Uterus (tissue), 4 donors: ENCODE measurements around the gene INCENP. TPM values are rescaled to one million over a fixed set of nuclear protein-coding genes. Genes with fewer than 3 reads are reported as not detected.

Experiments used
- DNase-seq, 2 donors: peaks; one replicate each; pipeline ENCODE4 v3.0.0-alpha.2; 2019 to 2020
- H3K27ac ChIP-seq, 2 donors: fragments of 200-600 bp; sonication (generic); 1 replicate in 1 of 2; 2 replicates in 1 of 2; pipeline ENCODE4 v1.5.1; 2016 to 2018
- H3K27me3 ChIP-seq, 2 donors: fragments of 200-600 bp; sonication (generic); one replicate each; pipeline ENCODE4 v1.5.1; 2018 to 2019; ENCODE audit warnings: control low read depth in 1 of 2
- H3K36me3 ChIP-seq, 2 donors: fragments of 200-600 bp; sonication (generic); one replicate each; pipeline ENCODE4 v1.5.1; 2019; ENCODE audit warnings: control low read depth in 1 of 2
- H3K4me1 ChIP-seq, 2 donors: fragments of 200-600 bp; sonication (generic); one replicate each; pipeline ENCODE4 v1.5.1; 2018 to 2019; ENCODE audit warnings: control low read depth in 1 of 2
- H3K4me3 ChIP-seq, 2 donors: fragments of 200-600 bp; sonication (generic); 1 replicate in 1 of 2; 2 replicates in 1 of 2; pipeline ENCODE4 v1.5.1; 2018 to 2019; ENCODE audit warnings: mild to moderate bottlenecking in 1 of 2
- H3K9me3 ChIP-seq, 2 donors: fragments of 200-600 bp; sonication (generic); one replicate each; pipeline ENCODE4 v1.5.1; 2019; ENCODE audit warnings: control low read depth in 1 of 2
- CTCF ChIP-seq, 4 experiments: fragments of 200-600 bp in 2 of 4; fragments of 450-650 bp in 2 of 4; sonication (generic) in 2 of 4; IDR thresholded peaks; one replicate each; pipeline ENCODE4 v1.5.1; 2016 to 2019; ENCODE audit warnings: antibody characterized with exemption in 4 of 4, mild to moderate bottlenecking in 2 of 4, moderate library complexity in 1 of 4
- POLR2A ChIP-seq, 2 donors: fragments of 450-650 bp; IDR thresholded peaks; one replicate each; pipeline ENCODE4 v1.6.1; 2016; ENCODE audit warnings: antibody characterized with exemption in 2 of 2, mild to moderate bottlenecking in 1 of 2, moderate library complexity in 1 of 2
- intact Hi-C: fragments of 100-400 bp; cut with DNase I; formaldehyde crosslinking; loops from one replicate; pipeline ENCODE4 v1.15.1; 2023; ENCODE audit warnings: low total_unique reads
- total RNA-seq, 4 donors: library from RNA; depleted of rRNA in 3 of 4; stranded (reverse); fragments of >200 nt in 3 of 4; gene quantifications; one replicate each; pipeline versions ENCODE4 v1.1.0 to v1.2.4, GENCODE V29; 2014 to 2023
- donor health status: DM: yes; HTN: yes; CAD: no.

INCENP gene
- total RNA-seq, 4 donors from 2014 or later: 7.4 to 27.1 (median 16.5) TPM

- no peak overlapping the region for H3K4me3 ChIP-seq
- H3K36me3 ChIP-seq: no peaks in the 10 kb centered on the region
- TF ChIP-seq POLR2A (IDR thresholded peaks at IDR 0.05) (no peak), CTCF (IDR thresholded peaks at IDR 0.05) (no peak)
- H3K4me1 ChIP-seq: peaks cover 0 to under 1% of the 10 kb centered on the region in 2 donors
- no peaks in the 10 kb centered on the region for H3K9me3 ChIP-seq
- H3K27me3 ChIP-seq: no peaks in the 10 kb centered on the region
- H3K27ac ChIP-seq: no peak overlapping the region
- intact Hi-C loops: no loop called here
- peak in 1 of 2 donors; percentile 8 for DNase-seq
Measured at GRCh38 chr11:62129590-62130282, 5.9 kb downstream of the INCENP start.

GRCh38 chr11:62130283-62131169 lies 6.7 kb downstream of the INCENP start:
- H3K4me3 ChIP-seq: no peak overlapping the region
- intact Hi-C loops: no loop called here
- H3K9me3 ChIP-seq: no peaks in the 10 kb centered on the region
- no peaks in the 10 kb centered on the region for H3K4me1 ChIP-seq
- H3K27me3 ChIP-seq: no peaks in the 10 kb centered on the region
- peak in 1 of 2 donors; percentile 10 for DNase-seq
- H3K36me3 ChIP-seq: no peaks in the 10 kb centered on the region
- TF ChIP-seq POLR2A (IDR thresholded peaks at IDR 0.05): no peak
- no peak for TF ChIP-seq CTCF (IDR thresholded peaks at IDR 0.05)
- H3K27ac ChIP-seq: no peak overlapping the region

GRCh38 chr11:62131170-62131464 lies 7.3 kb downstream of the INCENP start:
- Histone ChIP-seq H3K4me1 (no peaks in the 10 kb centered on the region), H3K27me3 (no peaks in the 10 kb centered on the region), H3K4me3 (no peak overlapping the region), H3K9me3 (no peaks in the 10 kb centered on the region), H3K27ac (no peak overlapping the region), H3K36me3 (no peaks in the 10 kb centered on the region)
- TF ChIP-seq POLR2A (IDR thresholded peaks at IDR 0.05) (no peak), CTCF (IDR thresholded peaks at IDR 0.05) (no peak)
- intact Hi-C loops: no loop called here
- DNase-seq: no peak

- TF ChIP-seq CTCF (IDR thresholded peaks at IDR 0.05) (no peak), POLR2A (IDR thresholded peaks at IDR 0.05) (no peak)
- H3K36me3 ChIP-seq: no peaks in the 10 kb centered on the region
- no peaks in the 10 kb centered on the region for H3K27me3 ChIP-seq
- H3K4me1 ChIP-seq: no peaks in the 10 kb centered on the region
- no peak overlapping the region for H3K27ac ChIP-seq
- no peaks in the 10 kb centered on the region for H3K9me3 ChIP-seq
- H3K4me3 ChIP-seq: no peak overlapping the region
- intact Hi-C loops: no loop called here
- peak in 1 of 2 donors; percentile 5 for DNase-seq
Measured at GRCh38 chr11:62132191-62132590, 8.4 kb downstream of the INCENP start.

GRCh38 chr11:62132689-62133293 lies 9.0 kb downstream of the INCENP start:
- no peaks in the 10 kb centered on the region for H3K9me3 ChIP-seq
- H3K4me3 ChIP-seq: no peak overlapping the region
- H3K36me3 ChIP-seq: no peaks in the 10 kb centered on the region
- intact Hi-C loops: no loop called here
- no peaks in the 10 kb centered on the region for H3K27me3 ChIP-seq
- TF ChIP-seq POLR2A (IDR thresholded peaks at IDR 0.05) (no peak), CTCF (IDR thresholded peaks at IDR 0.05) (no peak)
- DNase-seq: no peak
- no peaks in the 10 kb centered on the region for H3K4me1 ChIP-seq
- no peak overlapping the region for H3K27ac ChIP-seq
